GM21423 (cell line): Measurements from ENCODE around the gene PRMT5.
"Not testable (repeated sequence)": the region's sequence is repeated elsewhere in the genome, so short reads cannot be mapped to it uniquely, and the experiment has no call there.

Experiments used
- ATAC-seq: cut with Tn5 transposase; IDR thresholded peaks from one replicate; pipeline ENCODE4 v1.9.1; 2021; ENCODE audit warnings: mild to moderate bottlenecking, moderate library complexity; ENCODE audit not compliant: unreplicated experiment

PRMT5 gene

DNA sequence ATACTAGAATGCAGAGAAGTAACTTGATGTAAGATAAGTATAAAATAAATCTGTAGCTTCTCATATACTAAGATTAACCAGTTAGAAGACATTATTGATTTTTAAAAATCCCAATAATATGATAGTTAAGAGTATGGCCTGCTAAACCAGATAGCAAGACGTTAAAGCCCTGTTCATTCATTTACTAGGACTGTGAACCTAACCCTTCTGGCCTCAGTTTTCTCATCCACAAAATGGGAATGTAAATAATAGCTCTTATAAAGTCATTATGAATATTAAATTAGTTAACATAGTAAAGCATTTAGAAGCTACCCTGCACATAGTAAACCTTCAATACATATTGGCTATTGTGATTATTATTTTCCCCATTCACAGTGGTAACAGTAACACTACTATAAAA lies 6.0 kb upstream of the PRMT5 start:
- no peak for ATAC-seq

DNA sequence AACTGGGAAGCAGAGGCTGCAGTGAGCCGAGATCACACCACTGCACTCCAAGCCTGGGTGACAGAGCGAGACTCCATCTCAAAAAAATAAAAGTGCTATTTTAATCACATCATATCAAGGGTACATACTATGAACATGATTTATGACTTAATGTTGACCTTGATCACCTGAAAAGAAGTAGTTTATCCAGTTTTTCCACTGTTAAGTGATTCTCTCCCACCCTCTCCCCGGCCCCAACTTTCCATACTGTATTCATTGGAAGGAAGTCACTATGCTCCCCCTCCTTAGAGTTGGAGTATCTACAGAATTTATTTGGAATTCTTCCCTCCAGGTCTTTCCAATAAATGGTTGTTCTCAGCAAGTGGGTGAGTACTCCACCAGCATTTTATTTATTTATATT lies 3.0 kb upstream of the PRMT5 start:
- ATAC-seq, result no peak

DNA sequence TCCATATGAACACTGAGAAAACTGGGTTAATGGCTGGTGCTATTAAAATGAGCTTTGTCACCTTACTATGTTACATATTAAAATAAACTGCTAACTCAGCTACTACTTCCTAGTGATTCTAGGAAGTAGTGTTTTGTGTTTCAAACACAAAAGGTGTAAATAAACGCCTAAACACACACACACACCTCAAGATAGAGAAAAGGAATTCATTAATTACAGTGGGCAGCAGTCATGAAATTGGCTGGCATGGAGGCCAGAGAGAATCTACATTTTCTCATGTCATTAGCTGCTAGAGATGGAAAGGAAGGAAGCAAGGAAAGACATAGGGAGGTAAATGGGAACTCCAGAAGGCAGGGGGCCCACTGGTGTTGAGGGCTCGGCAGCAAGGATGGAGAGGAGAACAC lies 787 bp upstream of the PRMT5 start:
- no peak for ATAC-seq

DNA sequence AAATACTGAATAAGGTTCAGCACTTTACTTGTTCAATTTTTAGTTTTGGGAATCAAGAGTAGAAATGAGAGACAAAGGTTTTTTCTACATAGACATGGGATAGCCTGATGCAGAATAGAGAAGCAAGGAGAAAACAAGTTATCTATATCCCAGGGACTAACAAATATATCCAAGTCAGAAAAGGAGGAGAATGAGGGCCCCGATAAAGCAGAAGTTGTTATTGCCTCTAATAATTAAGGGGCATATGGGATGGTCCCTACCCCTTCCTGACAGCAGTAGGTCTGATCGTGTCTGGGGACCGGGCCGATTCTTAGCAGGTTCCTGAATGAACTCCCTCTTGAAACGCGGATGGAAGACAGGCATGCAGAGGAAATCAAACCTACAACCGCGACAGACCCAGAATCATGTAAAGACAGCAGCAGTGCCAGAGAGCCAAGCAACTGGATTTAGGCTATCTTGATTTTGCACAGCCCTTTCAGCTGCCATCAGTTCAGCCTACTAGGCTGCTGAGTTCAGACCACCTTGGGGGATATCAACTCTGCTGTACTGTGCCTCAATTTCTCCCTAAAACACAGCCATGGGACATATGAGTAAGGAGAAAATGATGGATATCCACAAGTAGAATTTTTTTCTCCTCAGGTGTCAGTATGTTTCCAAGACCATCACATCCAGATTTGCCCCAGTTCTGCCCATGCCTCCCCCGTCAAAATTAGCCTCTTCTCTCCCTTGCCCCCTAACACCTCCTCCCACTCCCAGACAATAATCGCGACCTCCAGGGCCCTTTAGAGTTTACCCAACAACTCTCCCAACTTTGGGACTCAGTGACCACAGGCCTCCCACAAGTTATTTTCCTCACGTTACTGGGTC lies 706 bp downstream of the PRMT5 start:
- ATAC-seq, result no peak

DNA sequence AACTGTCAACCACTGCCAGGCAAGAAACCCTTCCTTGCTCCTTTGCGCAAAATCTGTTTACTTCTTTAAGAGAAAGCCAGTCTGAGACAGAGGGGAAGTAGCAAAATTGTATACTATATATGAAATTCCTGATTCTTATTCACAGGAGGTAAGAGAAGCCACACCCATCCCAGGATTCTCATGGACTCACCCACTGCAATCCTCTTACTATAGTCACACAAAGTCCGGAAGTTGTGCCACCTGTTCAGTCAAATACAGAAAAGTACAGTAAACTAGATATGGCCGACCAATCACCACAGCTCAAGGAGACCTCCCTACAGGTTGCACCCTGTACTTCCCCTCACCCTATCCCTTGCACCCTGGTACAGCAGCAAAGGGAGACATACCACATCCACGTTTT lies 2.9 kb downstream of the PRMT5 start:
- no peak for ATAC-seq

DNA sequence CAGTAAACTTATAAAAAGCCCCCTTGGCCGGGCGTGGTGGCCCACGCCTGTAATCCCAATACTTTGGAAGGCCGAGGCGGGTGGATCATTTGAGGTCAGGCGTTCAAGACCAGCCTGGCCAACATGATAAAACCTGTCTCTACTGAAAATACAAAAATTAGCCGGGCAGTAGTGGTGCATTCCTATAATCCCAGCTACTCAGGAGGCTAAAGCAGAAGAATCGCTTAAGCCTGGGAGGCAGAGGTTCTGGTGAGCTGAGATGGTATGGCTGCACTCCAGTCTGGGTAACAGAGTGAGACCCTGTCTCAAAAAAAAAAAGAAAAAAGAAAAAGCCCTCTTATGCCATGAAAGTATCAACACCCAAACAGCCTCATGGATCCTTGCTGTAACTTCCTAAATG lies 3.7 kb downstream of the PRMT5 start:
- no peak for ATAC-seq

DNA sequence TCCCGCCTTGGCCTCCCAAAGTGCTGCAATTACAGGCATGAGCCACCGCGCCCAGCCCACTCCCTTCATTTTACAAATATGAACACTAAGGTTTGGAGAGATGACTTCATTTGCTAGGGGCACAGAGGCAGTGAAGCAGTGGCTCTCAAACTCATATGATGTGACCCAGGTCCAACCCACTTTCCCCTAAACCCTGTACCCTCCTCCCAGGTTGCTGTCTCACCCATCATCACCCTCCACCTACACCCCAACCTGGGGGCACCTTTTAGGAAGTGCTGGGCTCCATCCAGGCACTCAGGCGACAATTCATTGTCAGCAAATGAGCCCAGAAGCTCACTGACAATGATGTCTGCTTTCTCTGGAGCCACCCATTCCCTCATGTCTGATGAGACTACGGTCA lies 5.4 kb downstream of the PRMT5 start:
- no peak for ATAC-seq

DNA sequence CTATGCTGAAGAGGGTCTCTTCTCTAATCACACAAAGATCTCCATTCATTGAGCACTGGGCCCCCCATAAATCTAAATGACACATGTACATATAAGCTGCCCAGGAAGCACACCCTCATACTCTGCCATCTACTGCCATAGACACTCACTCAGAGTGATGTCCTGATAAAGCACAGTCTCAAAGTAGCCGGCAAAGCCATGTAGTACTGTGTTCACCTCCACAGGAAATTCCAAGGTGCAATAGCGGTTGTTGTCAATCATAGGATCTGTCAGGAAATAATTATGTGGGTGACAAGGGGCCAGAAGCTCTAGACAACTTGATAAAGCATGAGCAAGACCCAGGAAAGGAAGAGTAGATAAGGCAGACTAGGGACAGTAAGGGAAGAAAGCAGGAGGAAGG lies 6.9 kb downstream of the PRMT5 start:
- no peak for ATAC-seq

DNA sequence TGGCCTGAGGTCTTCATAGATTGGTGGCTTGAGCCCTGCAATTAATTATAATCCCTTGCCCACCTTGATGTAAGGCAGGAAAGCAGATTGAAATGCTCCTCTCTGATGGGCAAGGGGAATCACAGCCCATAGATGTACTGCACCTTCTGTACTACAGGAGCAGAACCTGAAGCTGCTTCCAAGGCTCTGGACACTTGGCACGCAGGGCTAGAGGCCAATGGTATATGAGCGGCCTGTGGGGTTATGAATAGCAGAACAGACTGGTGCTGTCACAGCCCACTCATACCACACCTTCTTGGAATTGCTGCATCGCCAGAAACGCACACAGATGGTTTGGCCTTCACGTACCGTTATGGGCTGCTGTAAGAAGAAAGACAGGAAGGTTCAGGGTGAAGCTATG lies 8.5 kb downstream of the PRMT5 start:
- ATAC-seq, result no peak

DNA sequence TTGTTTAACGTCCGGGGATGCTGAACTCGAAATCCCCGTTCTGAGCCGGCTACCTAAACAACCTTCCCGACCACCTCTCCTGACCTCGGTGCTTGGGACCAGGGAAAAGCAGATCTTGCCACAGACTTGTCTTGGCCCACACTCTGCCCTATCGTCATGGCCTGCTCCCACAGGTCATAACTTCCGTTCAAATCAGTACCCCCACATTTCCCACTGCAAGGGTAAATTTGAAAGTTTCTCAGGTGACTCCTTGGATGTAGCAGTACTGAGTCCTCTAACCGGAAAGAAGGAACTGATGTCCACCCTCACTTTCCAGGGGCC lies 9.6 kb downstream of the PRMT5 start:
- ATAC-seq, result peak; percentile 8

DNA sequence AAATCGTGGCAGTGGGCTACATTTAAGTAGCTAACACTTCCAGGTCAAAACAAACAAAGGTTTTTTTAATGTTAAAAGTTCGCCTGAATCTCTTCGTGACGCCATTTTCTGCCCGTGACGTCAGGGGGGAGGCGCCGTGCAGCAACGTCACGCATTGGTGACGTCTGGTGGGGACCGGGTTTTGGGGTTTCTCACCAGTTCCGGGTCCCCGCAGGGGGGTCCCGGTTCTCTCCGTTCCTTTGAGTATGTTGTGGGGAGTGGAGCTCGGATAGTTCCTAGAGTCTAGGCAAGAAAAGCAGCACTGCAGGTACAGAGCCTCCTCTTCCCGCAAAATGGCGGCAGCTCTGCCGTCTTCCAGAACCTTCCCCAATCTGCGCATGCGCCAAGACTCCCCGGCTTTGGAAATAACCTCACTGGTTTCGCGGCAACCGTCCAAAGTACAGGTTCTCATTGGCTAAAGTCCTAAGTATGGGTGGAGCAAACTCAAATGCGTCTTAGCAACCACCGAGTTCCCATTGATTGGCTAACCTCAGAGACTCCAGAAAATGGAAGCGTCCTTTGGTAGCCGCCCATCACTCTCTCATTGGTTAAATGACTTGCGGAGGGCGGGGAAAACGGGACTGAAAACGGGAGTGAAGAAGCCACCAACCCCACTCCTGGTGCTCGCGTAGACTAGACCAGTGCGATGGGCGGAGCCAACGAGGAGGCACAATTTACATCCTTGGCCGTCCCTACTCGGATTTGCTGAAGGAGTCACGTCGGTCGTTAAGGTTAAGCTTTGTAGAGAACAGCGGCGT lies 10.2 kb downstream of the PRMT5 start, which contains the start of gene RBM23:
RBM23 (minus strand) TSS at position 346 of the 797 bp plus-strand sequence.
- peak; percentile 90 for ATAC-seq

DNA sequence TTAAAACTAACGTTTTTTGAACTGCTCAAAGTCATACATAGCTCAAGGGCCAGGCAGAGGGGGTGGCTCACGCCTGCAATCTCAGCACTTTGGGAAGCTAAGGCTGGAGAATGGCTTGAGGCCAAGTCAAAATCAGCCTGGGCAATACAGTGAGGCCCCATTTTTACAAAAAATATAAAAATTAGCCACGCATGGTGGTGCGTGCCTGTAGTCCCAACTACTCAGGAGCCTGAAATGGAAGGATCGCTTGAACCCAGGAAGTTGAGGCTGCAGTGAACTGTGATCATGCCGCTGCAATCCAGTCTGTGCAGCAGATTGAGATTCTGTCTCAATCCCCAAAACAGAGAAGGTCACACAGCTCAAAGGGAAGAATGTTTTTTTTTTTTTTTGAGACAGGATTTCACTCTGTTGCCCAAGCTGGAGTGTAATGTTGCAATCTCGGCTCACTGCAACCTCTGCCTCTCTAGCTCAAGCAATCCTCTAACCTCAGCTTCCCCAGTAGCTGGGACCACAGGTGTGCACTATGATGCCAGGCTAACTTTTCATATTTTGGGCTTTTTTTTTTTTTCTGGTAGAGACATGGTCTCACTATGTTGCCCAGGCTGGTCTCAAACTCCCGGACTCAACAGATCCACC lies 13.2 kb downstream of the PRMT5 start:
- no peak for ATAC-seq

DNA sequence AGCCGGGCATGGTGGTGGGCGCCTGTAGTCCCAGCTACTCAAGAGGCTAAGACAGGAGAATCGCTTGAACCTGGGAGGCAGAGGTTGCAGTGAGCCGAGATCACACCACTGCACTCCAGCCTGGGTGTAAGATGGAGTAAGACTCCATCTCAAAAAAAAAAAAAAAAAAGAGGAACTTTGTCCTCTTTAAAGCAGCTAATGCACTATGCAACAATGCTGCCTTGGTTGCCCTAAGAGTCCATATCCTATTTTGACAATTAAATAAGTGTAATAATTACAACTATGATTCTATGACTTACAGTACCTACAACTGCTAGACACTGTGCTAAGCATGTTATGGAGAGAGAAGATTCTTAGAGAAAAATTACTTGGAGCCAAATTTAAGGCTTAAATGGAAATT lies 14.3 kb downstream of the PRMT5 start:
- not testable (repeated sequence) for ATAC-seq

DNA sequence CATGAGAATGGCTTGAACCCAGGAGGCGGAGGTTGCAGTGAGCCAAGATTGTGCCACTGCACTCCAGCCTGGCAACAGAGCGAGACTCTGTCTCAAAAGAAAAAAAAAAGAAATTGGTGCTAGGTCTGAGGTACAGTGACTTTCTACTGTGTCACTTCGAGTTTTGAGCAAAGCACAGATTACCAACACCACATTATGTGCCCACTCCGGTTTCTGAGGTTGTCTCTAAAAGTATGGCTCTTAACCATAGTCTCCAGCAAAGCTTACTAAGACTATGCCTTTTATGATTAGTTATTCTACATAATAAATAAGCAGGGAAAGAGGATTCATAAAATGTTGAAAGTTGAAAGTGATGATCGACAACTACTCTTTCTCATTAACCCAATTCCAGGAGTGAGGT lies 18.3 kb downstream of the PRMT5 start:
- ATAC-seq, result no peak

DNA sequence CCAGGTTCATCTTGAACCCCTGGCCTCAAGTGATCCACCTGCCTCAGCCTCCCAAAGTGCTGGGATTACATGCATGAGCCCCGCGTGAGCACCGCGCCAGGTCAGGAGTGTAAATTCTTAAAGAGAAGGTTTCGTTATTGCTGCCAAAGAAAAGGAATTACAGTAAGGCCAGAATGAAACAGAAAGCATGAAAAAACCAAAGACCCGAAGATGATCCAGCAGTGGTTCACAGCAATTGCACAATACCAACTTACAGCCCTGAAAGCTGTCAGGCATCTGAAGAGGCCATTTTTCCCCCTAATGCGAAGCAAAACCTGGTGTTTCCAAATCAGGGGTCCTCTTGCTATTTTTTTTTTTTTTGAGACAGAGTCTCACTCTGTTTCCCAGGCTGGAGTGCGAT lies 20.6 kb downstream of the PRMT5 start:
- no peak for ATAC-seq

DNA sequence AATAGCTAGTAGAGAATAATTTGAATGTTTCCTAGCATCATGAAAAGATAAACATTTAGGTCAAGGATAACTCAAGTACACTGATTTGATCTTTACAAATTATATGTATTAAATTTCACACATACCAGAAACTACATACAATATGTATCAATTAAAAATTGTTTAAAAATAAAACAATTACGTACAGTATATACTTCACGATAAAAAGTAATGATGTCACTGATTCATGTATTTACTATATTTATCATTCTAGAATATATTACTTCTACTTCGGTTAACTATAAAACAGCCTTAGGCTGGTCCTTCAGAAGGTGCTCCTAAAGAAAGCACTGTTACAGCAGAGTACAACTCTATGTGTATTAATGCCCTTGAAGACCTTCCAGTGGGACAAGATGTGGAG lies 21.7 kb downstream of the PRMT5 start:
- no peak for ATAC-seq

DNA sequence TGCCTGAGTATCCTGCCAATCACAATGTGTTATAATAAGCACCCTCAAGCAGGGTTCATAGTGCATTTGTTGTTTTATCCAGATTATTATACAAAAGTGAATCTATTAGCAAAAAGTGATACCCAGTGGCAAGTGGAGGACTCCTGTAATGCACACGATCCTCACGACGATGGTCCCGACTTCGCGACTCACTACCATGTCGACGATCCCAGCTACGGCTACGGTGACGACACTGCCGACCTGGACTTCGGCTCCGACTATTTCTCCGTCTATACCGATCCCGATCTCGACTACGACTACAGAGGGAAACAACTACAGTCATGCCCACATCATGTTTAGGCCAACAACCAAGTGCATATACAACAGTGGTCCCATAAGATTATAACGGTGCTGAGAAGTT lies 23.1 kb downstream of the PRMT5 start:
- ATAC-seq, result no peak

DNA sequence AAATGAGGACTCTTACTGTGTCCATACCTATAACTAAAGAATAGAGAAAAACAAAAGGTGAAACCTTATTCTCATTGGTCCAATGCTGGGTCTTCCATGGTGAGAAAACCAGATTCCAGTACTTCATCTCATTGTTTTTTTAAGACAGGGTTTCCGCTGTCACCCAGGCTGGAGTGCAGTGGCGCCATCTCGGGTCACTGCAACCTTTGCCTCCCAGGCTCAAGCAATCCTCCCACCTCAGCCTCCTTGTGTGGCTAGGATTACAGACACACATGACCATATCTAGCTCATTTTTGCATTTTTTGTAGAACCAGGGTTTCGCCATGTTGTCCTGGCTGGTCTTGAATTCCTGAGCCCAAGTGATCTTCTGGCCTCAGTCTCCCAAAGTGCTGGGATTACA lies 23.5 kb downstream of the PRMT5 start:
- ATAC-seq, result no peak

DNA sequence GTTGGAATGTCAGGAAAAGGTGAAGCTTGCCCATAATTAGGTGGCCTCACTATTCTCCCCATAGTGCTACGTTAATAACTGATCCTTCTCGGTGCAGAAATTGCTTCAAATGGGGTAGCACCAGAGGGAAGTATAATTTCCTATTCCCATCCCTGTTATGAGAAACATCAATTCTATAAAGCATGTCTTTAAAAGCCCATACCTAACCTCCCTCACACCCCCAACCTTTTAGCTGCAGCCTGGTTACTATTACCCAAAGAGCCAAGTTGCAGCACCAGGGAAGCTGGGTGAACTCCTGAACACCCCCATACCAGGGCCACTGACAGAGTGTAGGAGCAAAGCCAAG lies 25.5 kb downstream of the PRMT5 start:
- ATAC-seq, result no peak

DNA sequence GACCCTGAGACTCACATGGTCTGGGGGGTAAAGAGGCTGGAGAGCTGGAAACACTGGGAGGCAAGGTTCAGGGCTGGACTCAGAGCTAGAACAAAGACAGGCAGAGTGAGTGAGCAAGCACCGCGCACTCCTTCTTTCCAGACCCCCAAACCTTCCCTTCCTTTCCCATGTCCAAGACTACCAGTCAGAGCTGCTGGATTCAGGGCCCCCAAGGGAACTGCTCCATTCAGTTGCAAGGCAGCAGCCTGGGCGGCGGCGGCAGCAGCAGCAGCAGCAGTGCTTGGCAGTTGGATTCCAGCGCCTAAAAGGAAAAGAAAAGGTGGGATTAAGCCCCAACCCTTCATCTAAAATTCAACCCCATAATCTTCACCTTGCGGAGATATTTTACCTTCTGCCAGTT lies 27.4 kb downstream of the PRMT5 start:
- no peak for ATAC-seq

DNA sequence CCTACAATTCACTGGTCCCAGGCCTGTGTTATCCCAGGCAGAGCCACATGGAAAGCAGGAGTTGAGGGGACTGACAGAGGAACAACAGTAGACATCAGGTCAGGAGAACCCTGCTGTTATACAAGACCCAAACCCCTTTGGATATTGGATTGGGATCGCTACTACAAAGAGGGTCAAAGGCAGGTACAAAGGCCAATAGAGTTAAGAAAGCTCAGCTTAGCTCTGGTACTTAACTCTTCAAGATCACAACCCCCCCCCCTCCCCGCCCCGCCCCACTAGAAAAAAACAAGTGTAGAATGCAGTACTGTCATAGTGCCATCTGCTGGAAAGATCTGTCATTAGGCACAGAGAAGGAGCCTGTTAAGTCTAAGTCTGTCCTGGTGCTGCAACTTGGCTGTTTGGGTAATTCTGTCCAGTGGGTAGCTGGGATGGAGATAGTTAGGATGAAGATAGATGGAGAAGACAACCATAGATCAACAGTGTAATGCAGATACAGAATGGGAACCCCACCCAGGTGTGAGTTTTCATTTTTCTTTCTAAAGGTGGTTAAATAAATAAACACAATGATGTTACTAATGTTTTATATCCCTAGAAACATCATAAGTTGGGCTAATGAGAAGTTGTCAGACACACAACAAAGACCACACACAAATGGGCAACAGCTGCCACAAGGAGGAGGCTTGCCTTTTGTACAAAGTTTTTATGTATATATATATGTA lies 28.9 kb downstream of the PRMT5 start:
- peak; percentile 44 for ATAC-seq
